ENCODE data around the gene TMEM183A.

- no peak for TF ChIP-seq POLR2A (IDR thresholded peaks at IDR 0.05)
- TF ChIP-seq CTCF (IDR thresholded peaks at IDR 0.05): no peak
Observed at GRCh38 chr1:203065986-203066385, 58.8 kb downstream of the TMEM183A start.
